HG02938 (cell line): ENCODE results near the gene ZNF605.
"Not testable (repeated sequence)": the region's sequence is repeated elsewhere in the genome, so short reads cannot be mapped to it uniquely, and the experiment has no call there.

Experiments used
- ATAC-seq: cut with Tn5 transposase; IDR thresholded peaks from one replicate; pipeline ENCODE4 v1.9.1; 2021; ENCODE audit warnings: mild to moderate bottlenecking, moderate library complexity; ENCODE audit not compliant: unreplicated experiment

ZNF605 gene

DNA sequence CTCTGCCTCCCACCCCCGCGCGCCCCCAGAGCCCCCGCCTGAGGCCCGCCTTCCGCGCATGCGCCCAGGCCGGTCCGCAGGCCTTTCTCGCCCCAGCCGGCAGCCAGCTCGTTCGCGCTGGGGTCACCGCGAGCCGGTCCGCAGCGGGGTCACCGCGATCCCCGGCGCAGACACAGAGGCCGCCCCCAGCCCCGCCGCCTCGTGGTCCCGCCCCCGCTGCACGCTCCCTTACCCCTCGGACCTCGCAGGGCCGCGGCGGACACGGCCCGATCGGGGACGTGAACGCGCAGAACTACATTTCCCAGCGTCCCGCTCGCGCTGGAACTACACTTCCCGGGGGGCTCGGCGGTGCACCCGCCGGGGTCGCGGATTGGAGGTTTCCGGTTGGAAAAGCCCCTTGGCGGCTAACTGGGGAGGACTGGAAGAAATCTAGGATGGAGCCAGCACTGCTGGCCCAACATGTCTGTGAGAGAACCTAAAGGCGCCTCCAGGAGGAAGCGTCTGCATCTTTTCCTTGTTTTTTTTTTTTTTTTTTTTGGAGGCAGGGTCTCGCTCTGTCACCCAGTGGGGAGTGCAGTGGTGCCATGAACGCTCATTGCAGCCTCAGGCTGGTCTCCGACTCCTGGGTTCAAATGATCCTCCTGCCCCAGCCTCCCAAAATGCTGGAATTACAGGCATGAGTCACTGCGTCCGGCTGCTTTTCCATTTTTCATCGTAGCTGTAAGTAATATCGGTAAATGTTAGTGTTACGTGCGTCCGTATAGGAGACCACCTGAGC is at the start of gene ZNF605:
TSS of gene ZNF605 (minus strand) at position 296 of the 778 bp plus-strand sequence. CDS start 10,671 bp downstream, outside the sequence.
- ATAC-seq = peak; percentile 88

DNA sequence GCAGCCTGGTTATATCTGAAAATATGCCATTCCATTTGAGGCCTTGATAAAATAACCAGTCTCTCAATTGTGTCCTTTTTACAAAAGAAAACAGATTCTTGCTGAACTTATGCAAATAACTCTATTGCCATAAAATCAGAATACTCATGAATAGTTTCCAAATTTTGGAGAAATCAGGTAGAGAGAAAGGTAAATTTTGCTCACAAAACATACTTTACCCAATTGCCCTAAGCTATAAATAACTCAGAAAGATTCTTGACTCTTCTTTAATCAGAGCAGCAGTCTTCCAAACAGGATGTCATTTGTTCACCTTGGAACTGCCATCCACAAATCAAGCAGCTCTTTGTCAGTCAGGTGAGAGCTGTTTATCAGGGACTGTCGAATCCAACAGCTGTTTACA is 42.6 kb upstream of the ZNF605 start:
- ATAC-seq = no peak

GRCh38 chr12:132986885-132987225 is 30.7 kb upstream of the ZNF605 start:
- no peak for ATAC-seq

DNA sequence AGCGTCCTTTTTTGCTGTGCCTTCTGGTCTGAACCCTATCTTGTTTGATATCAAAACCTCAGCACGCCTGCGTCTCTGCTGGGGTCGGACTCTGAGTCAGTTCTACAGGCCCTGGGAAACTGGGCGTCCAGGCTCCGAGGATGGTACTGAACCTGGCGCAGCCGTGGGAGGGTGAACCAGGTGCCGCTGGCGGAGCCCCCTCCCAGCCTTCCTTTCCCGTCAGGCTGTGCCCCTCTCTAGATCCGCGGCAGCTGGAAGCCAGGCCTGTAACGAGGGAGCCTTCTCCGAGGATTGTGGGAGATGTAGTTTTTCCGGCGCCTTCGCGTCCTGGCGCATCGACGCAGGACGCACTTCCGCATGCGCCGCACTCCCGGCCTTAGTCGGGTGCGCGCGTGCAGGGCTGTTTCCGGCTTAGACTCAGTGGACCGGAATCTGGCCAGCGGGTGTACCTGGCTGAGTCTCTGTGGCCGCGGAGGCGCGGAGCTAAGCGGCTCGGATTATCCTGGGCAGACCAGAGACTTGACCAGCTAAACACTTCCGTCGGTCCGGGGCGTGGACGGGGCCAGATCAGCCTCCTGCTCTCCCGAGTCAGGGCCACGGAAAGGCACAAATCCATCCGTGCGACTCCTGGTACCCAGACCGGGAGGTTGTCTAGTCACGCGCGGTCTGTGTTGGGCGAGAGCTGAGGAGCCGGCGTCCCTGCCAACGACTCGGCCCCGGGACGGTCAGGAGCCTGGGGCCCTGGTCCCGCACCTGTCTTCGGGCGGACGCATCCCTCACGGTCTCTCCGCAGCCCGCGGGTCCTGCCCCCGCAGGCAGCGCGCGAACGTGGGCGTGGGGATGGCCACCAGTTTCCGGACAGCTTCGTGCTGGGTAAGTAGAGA is 30.1 kb upstream of the ZNF605 start, which contains the start of gene ZNF26:
TSS of gene ZNF26 (plus strand) at position 367 of the 884 bp plus-strand sequence. CDS start at position 841, 474 bp downstream.
- ATAC-seq = peak; percentile 99

DNA sequence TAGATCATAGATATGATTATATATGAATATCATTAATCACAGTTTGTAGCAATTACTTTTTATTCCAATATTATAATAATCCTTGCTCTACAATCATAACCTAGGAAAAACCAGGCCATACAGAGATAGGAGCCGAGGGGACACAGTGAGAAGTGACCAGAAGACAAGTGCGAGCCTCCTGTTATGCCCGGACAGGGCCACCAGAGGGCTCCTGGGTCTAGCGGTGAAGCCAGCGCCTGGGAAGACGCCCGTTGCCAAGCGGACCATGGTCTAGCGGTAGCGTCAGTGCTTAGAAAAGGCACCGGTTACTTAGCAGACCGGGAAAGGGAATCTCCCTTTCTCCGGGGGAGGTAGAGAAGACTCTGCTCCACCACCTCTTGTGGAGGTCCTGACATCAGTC is 20.8 kb upstream of the ZNF605 start:
- not testable (repeated sequence) for ATAC-seq

GRCh38 chr12:132972374-132972773 is 16.3 kb upstream of the ZNF605 start:
- ATAC-seq = no peak

DNA sequence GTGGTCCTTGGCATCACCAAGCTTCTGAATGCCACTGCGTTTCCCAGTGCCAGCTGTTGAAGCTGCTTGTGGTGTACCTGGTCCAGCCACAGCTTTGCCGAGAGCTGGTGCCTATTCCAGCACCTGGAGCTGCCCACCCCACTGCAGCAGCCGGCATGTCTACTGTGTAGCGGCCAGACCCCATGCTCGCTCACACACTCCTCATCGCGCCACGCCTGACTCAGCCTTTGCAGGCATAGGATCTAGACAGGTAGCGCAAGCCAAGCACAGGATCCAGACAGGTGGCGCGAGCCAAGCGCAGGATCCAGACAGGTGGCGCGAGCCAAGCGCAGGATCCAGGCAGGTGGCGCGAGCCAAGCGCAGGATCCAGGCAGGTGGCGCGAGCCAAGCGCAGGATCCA is 11.6 kb upstream of the ZNF605 start:
- ATAC-seq = no peak

DNA sequence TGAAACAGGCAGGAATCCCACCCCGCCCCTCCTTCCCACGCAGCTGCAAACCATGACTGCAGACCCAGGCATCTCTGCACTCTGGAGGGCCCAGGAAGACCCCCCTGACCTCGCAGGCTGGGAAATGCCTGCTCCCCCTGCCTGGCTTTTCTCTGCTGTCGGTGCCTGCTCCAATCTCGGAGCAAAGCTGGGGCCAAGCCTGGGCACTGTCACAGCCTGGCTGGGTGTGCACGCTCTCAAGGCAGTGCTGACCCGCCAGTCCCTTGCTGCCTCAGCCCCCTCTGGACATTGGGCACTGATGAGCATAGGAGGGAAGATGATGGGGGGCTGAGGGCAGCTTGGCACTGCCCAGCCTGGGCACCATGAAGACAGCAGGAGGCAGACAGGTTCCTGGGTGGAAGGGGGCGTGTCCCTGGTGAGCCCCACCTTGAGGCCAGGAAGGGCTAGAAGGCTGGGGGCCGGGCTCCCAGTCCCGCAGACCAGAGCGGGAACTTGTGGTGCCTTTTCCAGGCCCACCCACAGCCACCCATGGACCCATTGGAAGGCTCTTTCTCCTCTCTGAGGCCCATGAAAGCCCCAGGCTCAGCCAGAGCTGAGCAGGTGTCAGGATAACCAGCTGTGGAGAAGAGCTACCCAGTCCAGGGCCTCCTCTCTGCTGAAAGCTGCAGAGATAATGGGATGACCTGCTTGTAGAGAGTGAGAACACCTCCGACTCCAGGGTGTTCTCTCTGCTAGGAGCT is 10.7 kb upstream of the ZNF605 start:
- ATAC-seq = no peak

DNA sequence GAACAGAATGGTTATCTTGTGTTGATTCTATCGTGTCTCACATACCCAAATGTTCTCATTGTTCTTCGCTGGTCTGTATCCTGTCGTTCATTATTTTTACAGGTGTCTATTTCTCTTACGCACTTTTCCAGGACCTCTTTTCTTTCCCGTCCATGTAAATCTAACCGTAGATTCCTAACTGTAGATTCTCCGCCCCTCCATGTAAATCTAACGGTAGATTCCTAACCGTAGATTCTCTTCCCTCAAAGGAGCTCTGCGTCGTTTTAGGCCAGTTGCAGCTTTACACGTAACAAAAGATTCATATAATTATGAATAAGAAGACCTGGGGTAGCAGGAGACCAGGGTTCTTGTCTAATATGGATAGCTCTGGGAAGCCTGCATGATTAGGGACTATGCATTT is 9.7 kb upstream of the ZNF605 start:
- no peak for ATAC-seq

DNA sequence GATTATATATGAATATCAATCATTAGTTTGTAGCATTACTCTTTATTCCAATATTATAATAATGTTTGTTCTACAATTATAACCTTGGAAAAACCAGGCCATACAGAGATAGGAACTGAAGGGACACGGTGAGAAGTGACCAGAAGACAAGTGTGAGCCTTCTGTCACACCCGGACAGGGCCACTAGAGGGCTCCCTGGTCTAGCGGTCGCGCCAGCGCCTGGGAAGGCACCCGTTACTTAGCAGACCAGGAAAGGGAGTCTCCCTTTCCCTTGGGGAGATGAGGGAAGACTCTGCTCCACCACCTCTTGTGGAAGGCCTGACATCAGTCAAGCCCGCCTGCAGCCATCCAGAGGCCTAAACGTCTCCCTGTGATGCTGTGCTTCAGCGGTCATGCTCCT is 7.8 kb upstream of the ZNF605 start:
- ATAC-seq = not testable (repeated sequence)

- not testable (repeated sequence) for ATAC-seq
Observed at GRCh38 chr12:132961790-132962189, 5.7 kb upstream of the ZNF605 start.

GRCh38 chr12:132955094-132956010 is 754 bp downstream of the ZNF605 start:
- peak; percentile 20 for ATAC-seq

- ATAC-seq = no peak
Observed at GRCh38 chr12:132954471-132955048, 1.5 kb downstream of the ZNF605 start.

DNA sequence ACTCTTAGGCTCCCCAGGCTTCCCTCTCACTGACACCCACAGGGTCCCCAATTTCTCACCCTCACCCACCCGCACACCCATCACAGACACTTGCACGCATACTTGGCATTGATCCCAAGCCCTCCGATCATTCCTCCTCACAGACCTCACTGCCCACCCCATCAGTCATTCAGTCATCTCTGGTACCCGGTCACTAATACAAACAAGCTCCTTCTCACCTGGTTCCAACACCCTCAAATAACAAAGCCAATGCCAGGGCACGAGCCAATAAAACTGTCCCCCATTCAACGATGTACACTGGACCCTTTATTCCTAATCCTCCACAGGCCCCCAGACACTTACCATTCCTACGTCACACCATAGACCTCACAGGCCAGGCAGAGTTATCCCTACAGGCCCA is 2.3 kb downstream of the ZNF605 start:
- no peak for ATAC-seq

GRCh38 chr12:132953163-132953425 is 3.0 kb downstream of the ZNF605 start:
- ATAC-seq = no peak

DNA sequence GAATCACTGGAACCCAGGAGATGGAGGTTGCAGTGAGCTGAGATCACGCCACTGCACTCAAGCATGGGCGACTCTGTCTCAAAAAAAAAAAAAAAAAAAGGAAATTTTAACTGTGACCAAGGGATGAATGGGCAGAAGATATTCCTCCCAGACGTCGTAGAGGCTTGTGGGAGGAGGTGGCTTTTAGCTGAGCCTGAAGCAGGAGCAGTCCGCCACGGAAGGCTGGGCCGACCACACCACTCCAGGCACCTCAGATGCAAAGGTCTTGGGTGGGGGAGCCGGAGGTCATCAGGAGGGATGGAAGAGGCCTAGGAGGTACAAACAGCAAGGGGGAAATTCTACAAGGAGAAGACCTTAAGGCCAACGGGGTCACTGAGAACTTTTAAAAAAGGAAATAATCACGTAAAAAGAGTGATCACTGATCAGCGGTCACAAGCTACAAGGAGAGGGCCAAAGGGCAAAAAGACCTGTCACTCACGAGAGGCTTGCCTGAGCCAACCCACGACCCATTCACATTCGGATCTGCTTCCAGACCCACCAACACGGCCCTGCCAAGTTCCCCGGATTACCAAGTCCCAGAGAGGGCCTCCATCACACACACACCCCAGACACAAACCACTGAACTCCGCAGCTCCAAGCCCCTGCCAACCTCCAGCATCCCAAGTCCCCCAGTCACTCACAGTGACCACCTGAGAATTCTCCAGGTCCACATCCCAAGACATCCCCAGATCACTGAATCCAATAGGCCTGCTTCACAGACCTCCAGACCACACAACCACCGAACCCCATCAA is 3.5 kb downstream of the ZNF605 start:
- ATAC-seq = no peak

DNA sequence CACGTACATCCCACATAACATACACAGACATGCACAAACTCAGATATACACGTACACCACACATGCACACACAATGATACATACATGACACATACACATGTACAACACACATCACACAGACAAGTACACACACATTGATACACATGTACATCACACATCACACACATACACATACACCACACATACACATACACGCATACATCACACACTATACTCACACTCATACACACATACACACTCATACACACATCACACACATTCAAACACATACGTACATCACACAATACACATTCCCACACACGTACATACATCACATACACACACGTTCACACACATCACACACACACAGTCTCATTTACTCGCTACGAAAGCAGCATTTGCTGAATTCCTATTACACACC is 4.5 kb downstream of the ZNF605 start:
- ATAC-seq = no peak

DNA sequence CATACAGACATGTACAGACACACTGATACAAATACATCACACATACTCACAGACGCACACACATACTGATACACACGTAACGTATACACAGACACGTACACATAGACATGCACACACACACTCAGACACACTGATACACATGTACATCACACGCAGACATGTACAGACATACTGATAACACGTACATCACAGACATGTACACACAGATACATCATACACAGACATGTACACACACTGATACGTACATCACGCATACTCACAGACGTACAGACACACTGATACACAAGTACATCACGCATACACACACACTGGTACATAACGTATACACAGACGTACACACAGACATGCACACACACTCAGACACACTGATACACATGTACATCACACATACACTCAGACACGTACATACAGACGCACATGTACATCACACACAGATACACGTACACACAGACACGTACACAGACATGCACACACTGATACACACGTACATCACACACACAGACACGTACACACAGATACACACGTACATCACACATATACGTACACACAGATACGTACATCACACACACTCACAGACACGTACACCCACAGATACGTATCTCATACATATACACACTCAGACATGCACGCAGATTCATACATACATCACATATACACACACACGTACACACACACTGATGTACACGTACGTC is 5.1 kb downstream of the ZNF605 start:
- no peak for ATAC-seq
